ENCODE measurements around the gene SSC5D. TPM values are rescaled to one million over a fixed set of nuclear protein-coding genes. Genes with fewer than 3 reads are reported as not detected.

Gene SSC5D
- total RNA-seq, 1 experiment from 2014 or later = 3.2 TPM

DNA sequence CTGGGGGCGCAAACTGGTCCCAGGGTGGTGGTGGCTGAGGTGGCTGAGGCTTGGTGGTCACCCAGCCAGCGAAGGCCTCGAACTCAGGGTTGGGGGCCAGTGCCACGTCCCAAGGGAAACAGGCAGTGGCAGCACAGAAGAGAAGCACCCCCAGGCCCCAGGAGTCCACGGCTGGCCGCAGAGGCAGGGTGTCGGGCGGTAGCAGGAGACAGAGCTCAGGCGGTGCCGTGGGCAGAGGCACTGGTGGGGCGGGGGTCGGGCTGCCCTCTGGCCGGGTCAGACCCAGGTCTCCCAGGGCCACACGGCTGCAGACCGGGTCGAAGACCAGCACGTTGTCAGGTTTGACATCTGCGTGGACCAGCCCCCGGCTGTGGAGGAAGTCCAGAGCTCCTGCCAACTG, 52.9 kb downstream of the SSC5D start:
- H3K4me3 Mint-ChIP-seq = no peak overlapping the region
- Histone ChIP-seq H3K23ac (ENCODE audit: insufficient read length, low read depth, low read length) (no peak overlapping the region), H3K79me2 (ENCODE audit: insufficient read depth, low read length) (no peaks in the 10 kb centered on the region), H3T11ph (ENCODE audit: low read length) (no peak overlapping the region), H3K4me2 (ENCODE audit: insufficient read depth, insufficient read length, low read length) (no peak overlapping the region), H4K20me1 (ENCODE audit: control insufficient read depth, insufficient read depth, insufficient read length) (peaks cover 2% of the 10 kb centered on the region), H4K91ac (ENCODE audit: insufficient read length, low read depth, low read length) (no peak overlapping the region), H3K4ac (ENCODE audit: low read depth, low read length) (no peak overlapping the region), H3K23me2 (ENCODE audit: insufficient read length, low read depth, low read length, poor library complexity, severe bottlenecking) (no peaks in the 10 kb centered on the region), H4K8ac (replicated peaks; ENCODE audit: insufficient read length, low read depth, low read length) (no peak overlapping the region), H3K9me3 (ENCODE audit: control insufficient read depth, low read depth, low read length) (no peaks in the 10 kb centered on the region), H2BK120ac (ENCODE audit: low read depth, low read length, poor library complexity, severe bottlenecking) (no peak overlapping the region), H3K4me1 (ENCODE audit: insufficient read depth, low read length) (no peaks in the 10 kb centered on the region; the same call in 1 of the 2 replicates), H4K5ac (ENCODE audit: insufficient read length, low read depth, low read length) (no peak overlapping the region), H3K9ac (ENCODE audit: extremely low read depth, insufficient read length, low read length) (no peak overlapping the region), H2BK5ac (ENCODE audit: insufficient read length, low read length) (no peak overlapping the region), H3K79me1 (ENCODE audit: insufficient read depth, low read depth, low read length, poor library complexity, severe bottlenecking) (no peaks in the 10 kb centered on the region), H2BK20ac (ENCODE audit: low read depth, low read length, poor library complexity, severe bottlenecking) (no peak overlapping the region), H3K14ac (ENCODE audit: insufficient read depth, low read length) (no peak overlapping the region), H2AFZ (ENCODE audit: low read length) (no peak overlapping the region), H2AK5ac (ENCODE audit: insufficient read length, low read length) (no peak overlapping the region), H3K27ac (ENCODE audit: insufficient read length, low read depth, low read length) (no peak overlapping the region), H3K27me3 (ENCODE audit: insufficient read depth, low read length) (no peaks in the 10 kb centered on the region), H3K56ac (ENCODE audit: insufficient read length, low read depth, low read length) (no peak overlapping the region), H2BK12ac (ENCODE audit: insufficient read length, low read depth, low read length) (no peak overlapping the region), H3K18ac (ENCODE audit: insufficient read length, low read depth, low read length) (no peak overlapping the region), H2BK15ac (ENCODE audit: low read depth, low read length) (no peak overlapping the region)
- H3K27ac Mint-ChIP-seq = no peak overlapping the region
- TF ChIP-seq, protein P1, sequence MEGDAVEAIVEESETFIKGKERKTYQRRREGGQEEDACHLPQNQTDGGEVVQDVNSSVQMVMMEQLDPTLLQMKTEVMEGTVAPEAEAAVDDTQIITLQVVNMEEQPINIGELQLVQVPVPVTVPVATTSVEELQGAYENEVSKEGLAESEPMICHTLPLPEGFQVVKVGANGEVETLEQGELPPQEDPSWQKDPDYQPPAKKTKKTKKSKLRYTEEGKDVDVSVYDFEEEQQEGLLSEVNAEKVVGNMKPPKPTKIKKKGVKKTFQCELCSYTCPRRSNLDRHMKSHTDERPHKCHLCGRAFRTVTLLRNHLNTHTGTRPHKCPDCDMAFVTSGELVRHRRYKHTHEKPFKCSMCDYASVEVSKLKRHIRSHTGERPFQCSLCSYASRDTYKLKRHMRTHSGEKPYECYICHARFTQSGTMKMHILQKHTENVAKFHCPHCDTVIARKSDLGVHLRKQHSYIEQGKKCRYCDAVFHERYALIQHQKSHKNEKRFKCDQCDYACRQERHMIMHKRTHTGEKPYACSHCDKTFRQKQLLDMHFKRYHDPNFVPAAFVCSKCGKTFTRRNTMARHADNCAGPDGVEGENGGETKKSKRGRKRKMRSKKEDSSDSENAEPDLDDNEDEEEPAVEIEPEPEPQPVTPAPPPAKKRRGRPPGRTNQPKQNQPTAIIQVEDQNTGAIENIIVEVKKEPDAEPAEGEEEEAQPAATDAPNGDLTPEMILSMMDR (conservative IDR thresholded peaks at IDR 0.05) = no peak
- peaks cover 10 to 40% of the 10 kb centered on the region in 2 experiments for H3K4me1 Mint-ChIP-seq
- no peak for DNase-seq
- H3K36me3 Mint-ChIP-seq (ENCODE audit: insufficient read depth in 1 of 3, low read depth in 3 of 3) = peaks cover 0 to 6% (median 0%) of the 10 kb centered on the region in 3 experiments; a peak in 2 of 7 replicates
- no CpG with 5 or more reads among the region's 19 CpGs for WGBS (ENCODE audit: extremely low coverage, insufficient read length, low lambda C conversion rate)
- peaks cover 6 to 14% of the 10 kb centered on the region in 2 experiments; a peak in 4 of 5 replicates for H3K9me3 Mint-ChIP-seq
- peaks cover 17% of the 10 kb centered on the region for H3K27me3 Mint-ChIP-seq (ENCODE audit: low read depth)

Data from H9 (cell line).